ENCODE data around the gene CST9.
"Not testable (repeated sequence)": the region's sequence is repeated elsewhere in the genome, so short reads cannot be mapped to it uniquely, and the experiment has no call there.

CST9 gene

GRCh38 chr20:23623666-23624323 is 18.1 kb upstream of the CST9 start:
- no peak for DNase-seq (ENCODE audit: low spot score)

- no peak for DNase-seq (ENCODE audit: low spot score)
Observed at GRCh38 chr20:23622839-23623343, 17.2 kb upstream of the CST9 start.

- DNase-seq (ENCODE audit: low spot score): not testable (repeated sequence)
Observed at GRCh38 chr20:23622401-23622800, 16.7 kb upstream of the CST9 start.

- not testable (repeated sequence) for DNase-seq (ENCODE audit: low spot score)
Observed at GRCh38 chr20:23620670-23621386, 15.1 kb upstream of the CST9 start.

- no peak for DNase-seq (ENCODE audit: low spot score)
Observed at GRCh38 chr20:23614163-23614562, 8.4 kb upstream of the CST9 start.

GRCh38 chr20:23613676-23614075 is 8.0 kb upstream of the CST9 start:
- peak; percentile 47 for DNase-seq (ENCODE audit: low spot score)

GRCh38 chr20:23612396-23612795 is 6.7 kb upstream of the CST9 start:
- DNase-seq (ENCODE audit: low spot score): peak; percentile 68

GRCh38 chr20:23609486-23610109 is 3.9 kb upstream of the CST9 start:
- DNase-seq (ENCODE audit: low spot score): no peak

GRCh38 chr20:23608251-23608846 is 2.6 kb upstream of the CST9 start:
- DNase-seq (ENCODE audit: low spot score): no peak

GRCh38 chr20:23607497-23608245 is 2.0 kb upstream of the CST9 start:
- no peak for DNase-seq (ENCODE audit: low spot score)

GRCh38 chr20:23606652-23607049 is 934 bp upstream of the CST9 start:
- peak; percentile 27 for DNase-seq (ENCODE audit: low spot score)

GRCh38 chr20:23604306-23604705 is 1.4 kb downstream of the CST9 start:
- no peak for DNase-seq (ENCODE audit: low spot score)

GRCh38 chr20:23603321-23603720 is 2.4 kb downstream of the CST9 start:
- DNase-seq (ENCODE audit: low spot score): no peak

- no peak for DNase-seq (ENCODE audit: low spot score)
Observed at GRCh38 chr20:23602699-23603098, 3.0 kb downstream of the CST9 start.

GRCh38 chr20:23602241-23602640 is 3.5 kb downstream of the CST9 start:
- DNase-seq (ENCODE audit: low spot score): no peak

- DNase-seq (ENCODE audit: low spot score): no peak
Observed at GRCh38 chr20:23601715-23602114, 4.0 kb downstream of the CST9 start.

- no peak for DNase-seq (ENCODE audit: low spot score)
Observed at GRCh38 chr20:23598481-23598880, 7.2 kb downstream of the CST9 start.

GRCh38 chr20:23596579-23597250 is 9.0 kb downstream of the CST9 start:
- no peak for DNase-seq (ENCODE audit: low spot score)

GRCh38 chr20:23595941-23596340 is 9.8 kb downstream of the CST9 start:
- DNase-seq (ENCODE audit: low spot score): no peak

GRCh38 chr20:23588434-23589403 is 17.0 kb downstream of the CST9 start:
- no peak for DNase-seq (ENCODE audit: low spot score)
